Amygdala (tissue), 56 donors: ENCODE measurements around the gene EDN2.

Experiments
- DNase-seq, 56 donors: peaks; one replicate each; lab custom pipeline; 2025; lab: John Stamatoyannopoulos, UW

The EDN2 gene

GRCh38 chr1:41471658-41472057, 12.8 kb downstream of the EDN2 start:
- no peak for DNase-seq

- no peak for DNase-seq
These were observed 14.8 kb downstream of the EDN2 start for GRCh38 chr1:41469706-41470105.

GRCh38 chr1:41468122-41468762, 16.2 kb downstream of the EDN2 start:
- no peak for DNase-seq

GRCh38 chr1:41467673-41468072, 16.8 kb downstream of the EDN2 start:
- no peak for DNase-seq

GRCh38 chr1:41466146-41466545, 18.3 kb downstream of the EDN2 start:
- no peak for DNase-seq

GRCh38 chr1:41465741-41466140, 18.7 kb downstream of the EDN2 start:
- DNase-seq: no peak

GRCh38 chr1:41464885-41465284, 19.6 kb downstream of the EDN2 start:
- no peak for DNase-seq

GRCh38 chr1:41463516-41463915, 21.0 kb downstream of the EDN2 start:
- no peak for DNase-seq

GRCh38 chr1:41462680-41463004, 21.8 kb downstream of the EDN2 start:
- DNase-seq: no peak

- no peak for DNase-seq
These were observed 22.4 kb downstream of the EDN2 start for GRCh38 chr1:41461790-41462679.

- no peak for DNase-seq
These were observed 27.5 kb downstream of the EDN2 start for GRCh38 chr1:41456847-41457540.

- DNase-seq: peak in 17 of 56 donors; percentile 11 to 51 (median 23)
These were observed 28.8 kb downstream of the EDN2 start for GRCh38 chr1:41455479-41456332.

- DNase-seq: peak in 54 of 56 donors; percentile 22 to 93 (median 76)
These were observed 30.1 kb downstream of the EDN2 start for GRCh38 chr1:41454406-41454805.

GRCh38 chr1:41452704-41453290, 31.7 kb downstream of the EDN2 start:
- no peak for DNase-seq

GRCh38 chr1:41450747-41451285, 33.7 kb downstream of the EDN2 start:
- DNase-seq: no peak

GRCh38 chr1:41449326-41449921, 35.1 kb downstream of the EDN2 start:
- DNase-seq: no peak

- no peak for DNase-seq
These were observed 35.7 kb downstream of the EDN2 start for GRCh38 chr1:41448821-41449220.

- no peak for DNase-seq
These were observed 36.3 kb downstream of the EDN2 start for GRCh38 chr1:41447995-41448770.
